Endothelial cell (in vitro differentiated cells): Measurements from ENCODE around the gene ZNF365. TPM values are rescaled to one million over a fixed set of nuclear protein-coding genes. Genes with fewer than 3 reads are reported as not detected.
"Not testable (repeated sequence)": the region's sequence is repeated elsewhere in the genome, so short reads cannot be mapped to it uniquely, and the experiment has no call there.

Source experiments
- DNase-seq: peaks from one replicate; pipeline ENCODE4 v3.0.0; 2021; ENCODE audit warnings: low spot score
- H3K27ac Mint-ChIP-seq: one replicate; pipeline ENCODE4 v1.8.0; 2021; ENCODE audit warnings: mixed read lengths, inconsistent platforms; ENCODE audit not compliant: unreplicated experiment
- H3K27me3 Mint-ChIP-seq: one replicate; pipeline ENCODE4 v1.8.0; 2021; ENCODE audit warnings: mild to moderate bottlenecking, moderate library complexity, mixed read lengths, inconsistent platforms; ENCODE audit not compliant: unreplicated experiment
- H3K36me3 Mint-ChIP-seq: one replicate; pipeline ENCODE4 v1.8.0; 2021; ENCODE audit warnings: mild to moderate bottlenecking, low read depth, mixed read lengths, inconsistent platforms; ENCODE audit not compliant: unreplicated experiment
- H3K4me1 Mint-ChIP-seq: one replicate; pipeline ENCODE4 v1.8.0; 2021; ENCODE audit warnings: mild to moderate bottlenecking, mixed read lengths, inconsistent platforms; ENCODE audit not compliant: unreplicated experiment
- H3K4me3 Mint-ChIP-seq: one replicate; pipeline ENCODE4 v1.8.0; 2021; ENCODE audit warnings: mild to moderate bottlenecking, mixed read lengths, inconsistent platforms; ENCODE audit not compliant: unreplicated experiment
- H3K9me3 Mint-ChIP-seq: one replicate; pipeline ENCODE4 v1.8.0; 2021; ENCODE audit warnings: mixed read lengths, inconsistent platforms; ENCODE audit not compliant: unreplicated experiment
- total RNA-seq: library from RNA; stranded (reverse); fragmentation: NEBNext Ultra II Directional; extraction: Animal tissue kit (Norgen Biotek cat#: 25700); gene quantifications from one replicate; pipeline ENCODE4 v1.2.1, GENCODE V29; 2021; ENCODE audit not compliant: unreplicated experiment
- TF ChIP-seq, protein P1 (sequence below): fragments of 200-600 bp; sonication (generic); IDR thresholded peaks from one replicate; pipeline ENCODE4 v1.5.0; 2021; ENCODE audit warnings: antibody characterized with exemption; ENCODE audit not compliant: unreplicated experiment

Gene ZNF365
- total RNA-seq, 1 donor from 2014 or later, result not detected

- H3K27me3 Mint-ChIP-seq, result no peaks in the 10 kb centered on the region
- TF ChIP-seq, protein P1, sequence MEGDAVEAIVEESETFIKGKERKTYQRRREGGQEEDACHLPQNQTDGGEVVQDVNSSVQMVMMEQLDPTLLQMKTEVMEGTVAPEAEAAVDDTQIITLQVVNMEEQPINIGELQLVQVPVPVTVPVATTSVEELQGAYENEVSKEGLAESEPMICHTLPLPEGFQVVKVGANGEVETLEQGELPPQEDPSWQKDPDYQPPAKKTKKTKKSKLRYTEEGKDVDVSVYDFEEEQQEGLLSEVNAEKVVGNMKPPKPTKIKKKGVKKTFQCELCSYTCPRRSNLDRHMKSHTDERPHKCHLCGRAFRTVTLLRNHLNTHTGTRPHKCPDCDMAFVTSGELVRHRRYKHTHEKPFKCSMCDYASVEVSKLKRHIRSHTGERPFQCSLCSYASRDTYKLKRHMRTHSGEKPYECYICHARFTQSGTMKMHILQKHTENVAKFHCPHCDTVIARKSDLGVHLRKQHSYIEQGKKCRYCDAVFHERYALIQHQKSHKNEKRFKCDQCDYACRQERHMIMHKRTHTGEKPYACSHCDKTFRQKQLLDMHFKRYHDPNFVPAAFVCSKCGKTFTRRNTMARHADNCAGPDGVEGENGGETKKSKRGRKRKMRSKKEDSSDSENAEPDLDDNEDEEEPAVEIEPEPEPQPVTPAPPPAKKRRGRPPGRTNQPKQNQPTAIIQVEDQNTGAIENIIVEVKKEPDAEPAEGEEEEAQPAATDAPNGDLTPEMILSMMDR, result no peak
- no peaks in the 10 kb centered on the region for H3K4me1 Mint-ChIP-seq
- no peak overlapping the region for H3K4me3 Mint-ChIP-seq
- H3K36me3 Mint-ChIP-seq, result no peaks in the 10 kb centered on the region
- no peak for DNase-seq
- no peaks in the 10 kb centered on the region for H3K9me3 Mint-ChIP-seq
- no peak overlapping the region for H3K27ac Mint-ChIP-seq
These were observed 20.4 kb downstream of the ZNF365 start for GRCh38 chr10:62394556-62395018.

- TF ChIP-seq, protein P1, result no peak
- Mint-ChIP-seq H3K4me1 (no peaks in the 10 kb centered on the region), H3K36me3 (no peaks in the 10 kb centered on the region), H3K27ac (no peak overlapping the region), H3K4me3 (no peak overlapping the region), H3K9me3 (no peaks in the 10 kb centered on the region), H3K27me3 (no peaks in the 10 kb centered on the region)
- no peak for DNase-seq
These were observed 21.7 kb downstream of the ZNF365 start for GRCh38 chr10:62395892-62396291.

DNA sequence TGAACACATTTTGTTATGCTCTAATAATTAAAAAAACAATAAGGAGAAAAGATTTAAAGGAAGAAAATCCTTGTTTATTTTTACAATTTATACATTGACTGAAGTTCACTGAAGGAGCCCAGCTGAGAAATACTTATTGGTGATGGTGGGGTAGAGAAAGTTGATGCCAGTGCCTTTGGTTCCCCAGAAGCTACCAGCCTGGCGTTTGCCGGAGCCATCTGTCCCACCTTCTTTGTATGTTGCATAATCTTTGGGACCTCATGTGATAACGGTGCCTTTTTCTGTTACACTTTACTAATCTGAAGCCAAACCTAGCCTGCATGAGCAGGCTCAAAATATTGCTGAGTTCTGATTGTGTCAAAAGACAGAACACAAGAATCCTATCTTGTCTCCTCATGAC, 22.7 kb downstream of the ZNF365 start:
- H3K36me3 Mint-ChIP-seq, result no peaks in the 10 kb centered on the region

GRCh38 chr10:62399211-62399610, 25.0 kb downstream of the ZNF365 start:
- TF ChIP-seq, protein P1, result no peak
- H3K4me1 Mint-ChIP-seq, result no peaks in the 10 kb centered on the region

More for the DNA sequence above, 22.7 kb downstream of the ZNF365 start:
- H3K9me3 Mint-ChIP-seq, result no peaks in the 10 kb centered on the region
- no peak overlapping the region for H3K4me3 Mint-ChIP-seq
- TF ChIP-seq, protein P1, result no peak
- no peak overlapping the region for H3K27ac Mint-ChIP-seq
- no peak for DNase-seq
- no peaks in the 10 kb centered on the region for H3K4me1 Mint-ChIP-seq
- H3K27me3 Mint-ChIP-seq, result no peaks in the 10 kb centered on the region

DNA sequence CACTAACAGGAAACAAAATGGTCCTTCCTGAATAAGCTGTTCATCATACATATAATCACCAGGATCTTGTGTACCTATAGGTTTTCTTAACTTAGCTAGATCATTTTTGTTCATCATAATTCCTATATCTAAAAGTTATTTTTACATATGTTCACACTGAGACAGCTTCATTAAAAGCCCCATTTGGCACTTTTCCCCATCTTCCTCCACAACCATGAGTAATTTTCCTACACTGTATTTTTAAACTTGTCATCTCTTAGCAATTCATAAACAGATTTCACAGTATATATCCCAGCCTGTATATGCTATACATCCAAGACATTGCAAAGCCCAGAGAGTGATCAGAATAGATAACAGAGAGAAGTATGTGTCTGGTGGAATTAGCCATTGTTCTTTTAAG, 28.3 kb downstream of the ZNF365 start:
- no peak overlapping the region for H3K4me3 Mint-ChIP-seq
- H3K36me3 Mint-ChIP-seq, result no peaks in the 10 kb centered on the region
- TF ChIP-seq, protein P1, result no peak
- DNase-seq, result no peak
- no peaks in the 10 kb centered on the region for H3K9me3 Mint-ChIP-seq
- H3K4me1 Mint-ChIP-seq, result no peaks in the 10 kb centered on the region
- H3K27ac Mint-ChIP-seq, result no peak overlapping the region
- no peaks in the 10 kb centered on the region for H3K27me3 Mint-ChIP-seq

More at GRCh38 chr10:62399211-62399610, 25.0 kb downstream of the ZNF365 start:
- Mint-ChIP-seq H3K36me3 (no peaks in the 10 kb centered on the region), H3K4me3 (no peak overlapping the region), H3K9me3 (no peaks in the 10 kb centered on the region), H3K27ac (no peak overlapping the region), H3K27me3 (no peaks in the 10 kb centered on the region)
- DNase-seq, result no peak

GRCh38 chr10:62410528-62410927, 36.4 kb downstream of the ZNF365 start:
- H3K27me3 Mint-ChIP-seq, H3K27ac Mint-ChIP-seq: not testable (repeated sequence)

DNA sequence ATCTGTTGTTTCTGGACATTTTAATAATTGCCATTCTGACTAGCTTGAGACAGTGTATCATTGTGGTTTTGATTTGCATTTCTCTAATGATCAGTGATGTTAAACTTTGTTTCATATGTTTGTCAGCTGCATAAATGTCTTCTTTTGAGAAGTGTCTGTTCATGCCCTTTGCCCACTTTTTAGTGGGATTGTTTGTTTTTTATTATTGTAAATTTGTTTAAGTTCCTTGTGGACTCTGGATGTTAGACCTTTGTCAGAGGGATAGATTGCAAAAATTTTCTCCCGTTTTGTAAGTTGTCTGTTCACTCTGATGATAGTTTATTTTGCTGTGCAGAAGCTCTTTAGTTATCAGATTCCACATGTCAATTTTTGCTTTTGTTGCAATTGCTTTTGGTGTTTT, 36.8 kb downstream of the ZNF365 start:
- H3K4me3 Mint-ChIP-seq, H3K27me3 Mint-ChIP-seq, H3K4me1 Mint-ChIP-seq, DNase-seq, H3K27ac Mint-ChIP-seq, H3K9me3 Mint-ChIP-seq, H3K36me3 Mint-ChIP-seq: not testable (repeated sequence)

More at GRCh38 chr10:62410528-62410927, 36.4 kb downstream of the ZNF365 start:
- not testable (repeated sequence) for H3K4me1 Mint-ChIP-seq, H3K9me3 Mint-ChIP-seq, H3K4me3 Mint-ChIP-seq, DNase-seq, H3K36me3 Mint-ChIP-seq
